GM21723 (cell line): ENCODE measurements around the gene OR51D1.
A peak's percentile ranks its signal among the peaks of the same experiment; 100 is the strongest.

Source experiments
- ATAC-seq: cut with Tn5 transposase; IDR thresholded peaks from one replicate; pipeline ENCODE4 v1.9.1; 2021; ENCODE audit warnings: mild to moderate bottlenecking, moderate library complexity; ENCODE audit not compliant: unreplicated experiment

The OR51D1 gene, protein sequence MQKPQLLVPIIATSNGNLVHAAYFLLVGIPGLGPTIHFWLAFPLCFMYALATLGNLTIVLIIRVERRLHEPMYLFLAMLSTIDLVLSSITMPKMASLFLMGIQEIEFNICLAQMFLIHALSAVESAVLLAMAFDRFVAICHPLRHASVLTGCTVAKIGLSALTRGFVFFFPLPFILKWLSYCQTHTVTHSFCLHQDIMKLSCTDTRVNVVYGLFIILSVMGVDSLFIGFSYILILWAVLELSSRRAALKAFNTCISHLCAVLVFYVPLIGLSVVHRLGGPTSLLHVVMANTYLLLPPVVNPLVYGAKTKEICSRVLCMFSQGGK

DNA sequence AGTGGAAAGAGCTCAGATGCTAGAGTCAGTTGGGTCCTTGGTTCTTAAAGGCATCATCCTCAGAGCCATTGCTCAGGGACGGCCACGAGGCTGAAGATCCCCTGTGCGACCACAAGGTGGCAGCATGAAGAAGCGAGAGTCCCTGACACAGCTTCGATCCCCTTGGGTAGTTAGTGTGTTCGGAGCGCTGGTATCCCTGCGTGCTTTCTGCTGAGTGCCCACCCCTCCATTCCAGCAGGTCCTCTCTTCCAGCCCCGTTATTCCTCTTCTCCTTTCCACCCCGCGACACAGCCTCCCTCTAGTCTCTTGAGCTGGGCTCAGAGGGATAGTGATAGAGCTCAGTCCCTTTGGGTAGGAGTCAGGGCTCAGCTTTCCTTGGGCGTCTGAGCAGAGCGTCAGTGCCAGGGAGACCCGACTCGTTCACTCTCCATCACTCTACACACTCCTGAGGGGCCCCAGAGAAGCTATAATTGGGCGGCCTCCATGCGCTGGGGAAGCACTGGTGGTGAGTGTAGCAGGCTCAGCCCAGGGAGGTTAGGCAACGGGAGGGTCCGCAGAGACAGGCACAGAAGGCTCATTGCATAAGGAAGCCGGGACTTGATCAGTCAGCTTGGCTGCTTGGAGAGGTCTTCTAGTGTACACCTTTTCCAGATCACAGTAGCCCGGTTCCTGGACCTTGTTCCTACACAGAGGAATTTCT lies at the start of gene OR51D1:
TSS of gene OR51D1 (plus strand) at position 516 of the 700 bp plus-strand sequence. CDS start 2,314 bp downstream, outside the sequence.
- ATAC-seq, result peak; percentile 94

DNA sequence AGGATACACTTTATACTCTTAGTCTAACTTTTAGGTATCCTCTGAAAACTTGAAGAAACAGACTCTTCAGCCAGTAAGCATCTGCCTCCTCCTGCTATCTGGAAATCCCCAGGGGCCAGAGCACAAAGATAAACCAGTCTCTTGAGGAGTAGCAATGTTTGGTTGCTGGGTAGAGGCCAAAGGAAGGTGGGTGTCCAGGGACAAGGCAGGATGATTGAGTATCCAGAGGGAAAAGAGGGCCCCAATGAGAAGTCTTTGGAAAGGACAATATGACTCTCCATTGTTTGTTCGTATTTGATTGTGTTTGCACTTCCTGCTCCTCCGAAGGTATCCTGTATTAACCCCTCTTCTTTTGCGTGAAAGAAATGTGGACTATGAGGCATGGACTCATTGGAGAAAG lies 48.3 kb upstream of the OR51D1 start:
- ATAC-seq, result no peak

DNA sequence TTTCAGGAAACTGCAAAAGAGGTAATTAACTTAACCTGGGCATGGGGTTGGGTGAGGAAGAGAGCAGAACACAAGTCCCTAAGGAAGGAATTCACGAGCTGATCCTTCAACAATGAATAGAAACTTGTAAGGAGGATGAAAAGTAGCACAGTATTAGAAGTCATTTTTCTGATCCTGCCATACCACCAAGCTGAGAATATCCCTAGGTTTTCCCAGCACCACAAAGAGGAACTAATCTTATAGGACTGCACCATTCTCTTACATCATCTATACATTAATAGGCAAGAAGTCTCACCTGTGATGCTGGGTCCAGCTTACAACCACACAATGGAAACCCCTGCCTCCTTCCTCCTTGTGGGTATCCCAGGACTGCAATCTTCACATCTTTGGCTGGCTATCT lies 43.5 kb upstream of the OR51D1 start, which contains the start of gene OR52I1:
TSS of gene OR52I1 (plus strand) at position 301 of the 400 bp plus-strand sequence. CDS start at position 301, 0 bp downstream.
- no peak for ATAC-seq

DNA sequence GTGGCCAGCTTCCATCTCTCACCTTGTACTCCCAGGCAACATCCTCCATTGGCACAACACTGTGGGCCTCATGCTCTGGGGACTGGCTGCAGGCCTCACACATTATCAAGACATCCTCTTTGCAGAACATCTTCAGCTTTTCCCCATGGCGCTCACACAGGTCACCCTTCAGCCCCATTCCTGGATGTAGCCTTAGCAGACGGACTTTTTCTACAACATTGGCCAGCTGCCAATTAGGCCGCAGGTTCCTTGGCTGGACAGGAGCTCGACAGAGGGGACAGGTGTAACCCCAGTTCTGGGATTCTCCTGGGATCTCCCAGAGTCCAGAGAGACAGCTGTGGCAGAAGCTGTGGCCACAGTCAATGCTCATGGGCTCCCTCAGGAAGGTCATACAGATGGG lies 32.2 kb upstream of the OR51D1 start:
- ATAC-seq, result no peak

DNA sequence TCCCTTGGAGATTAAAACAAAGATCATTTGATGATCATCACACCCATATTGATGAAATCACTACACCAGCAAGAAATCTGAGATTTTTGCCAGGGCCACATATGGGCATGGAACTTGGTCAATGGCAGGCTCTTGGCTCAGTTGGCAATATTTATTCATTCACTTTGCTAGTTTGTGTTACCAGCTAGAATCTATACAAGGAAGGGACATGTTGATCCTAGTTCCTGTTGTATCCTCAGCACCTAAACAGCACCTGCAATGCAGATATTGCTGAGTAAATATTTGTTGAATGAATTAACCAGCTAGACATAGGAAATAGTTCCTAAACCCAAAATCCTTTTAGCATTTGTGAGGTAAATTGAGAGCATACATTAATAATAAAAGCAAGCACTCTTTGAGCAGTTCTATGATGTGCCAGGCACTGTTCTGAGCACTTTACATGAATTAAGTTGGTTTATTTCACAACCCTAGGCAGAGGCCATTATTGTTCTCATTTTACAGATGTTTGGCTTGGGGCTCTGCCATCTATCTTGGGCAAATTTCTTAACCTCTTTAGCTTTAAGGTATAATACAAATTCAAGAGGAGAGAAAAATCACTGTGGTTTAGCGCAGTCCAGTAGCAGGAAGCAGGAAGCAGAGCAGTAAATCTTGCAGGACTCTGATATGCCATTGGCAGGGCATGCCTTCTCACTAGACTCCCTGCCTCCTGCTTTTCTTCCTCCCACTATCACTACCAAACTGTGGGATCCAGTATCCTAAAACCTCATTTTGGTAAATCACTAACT lies 30.9 kb upstream of the OR51D1 start:
- ATAC-seq, result no peak

DNA sequence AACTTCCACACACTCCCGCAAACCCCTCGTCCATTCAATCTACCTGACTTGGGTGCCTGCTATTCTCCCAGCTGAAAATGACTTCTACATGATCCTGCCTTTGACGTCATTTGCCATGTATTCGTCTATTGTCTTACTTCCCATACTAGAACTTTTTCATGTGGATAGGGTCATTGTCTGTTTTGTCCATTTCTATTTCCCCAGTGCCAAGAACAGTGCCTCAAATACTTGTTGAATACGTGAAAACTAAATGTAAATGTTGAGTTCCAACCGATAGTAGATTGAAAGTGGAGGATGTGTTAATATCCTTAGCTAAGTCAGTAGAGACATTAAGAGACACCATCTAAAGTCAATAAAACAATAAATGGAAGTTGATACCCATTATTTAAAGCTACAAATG lies 30.2 kb upstream of the OR51D1 start:
- ATAC-seq, result no peak

DNA sequence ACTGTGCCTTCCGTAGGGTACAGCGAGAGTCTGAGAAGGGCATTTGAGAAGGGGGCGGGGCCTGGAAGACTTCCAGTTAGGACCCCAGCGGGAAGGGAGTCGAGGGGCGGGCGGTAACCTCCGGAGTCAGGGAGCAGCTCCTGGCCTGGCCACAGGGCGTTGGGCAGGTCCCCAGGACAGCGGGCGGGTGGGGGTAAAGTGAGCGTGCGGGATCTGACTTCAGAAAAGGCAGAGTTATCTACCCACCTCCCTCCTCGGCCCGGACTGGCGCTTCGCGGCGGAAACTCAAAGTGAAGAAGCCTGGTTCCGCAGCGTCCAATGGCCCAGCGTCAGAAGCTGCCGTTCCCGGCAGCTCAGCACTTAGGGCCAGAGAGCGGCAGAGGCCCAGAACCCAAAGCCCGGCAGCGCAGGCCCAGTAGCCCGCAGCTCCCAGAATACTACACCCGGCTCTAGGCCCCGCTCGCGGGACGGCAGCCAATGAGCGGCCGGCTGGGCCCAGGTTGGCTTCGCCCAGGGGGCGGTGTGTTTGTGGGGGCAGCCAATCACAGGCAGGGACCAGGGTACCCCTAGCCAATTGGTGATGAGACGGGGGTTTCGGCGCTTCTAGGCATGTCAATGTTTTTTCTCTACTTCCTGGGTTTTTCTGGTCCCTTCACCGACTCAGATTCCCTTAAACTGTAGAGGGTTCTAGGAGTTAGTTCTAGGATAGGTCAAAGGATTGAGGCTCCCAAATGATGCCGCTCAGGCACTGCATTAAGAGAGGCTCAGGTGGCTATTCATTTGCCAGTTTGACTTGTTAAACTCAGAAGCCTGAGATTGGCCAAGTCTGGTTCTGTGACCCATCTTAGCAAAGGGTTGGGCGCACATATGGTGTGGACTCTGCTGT lies 29.3 kb upstream of the OR51D1 start, which contains the start of gene TRIM68:
TSS of gene TRIM68 (minus strand) at position 451 of the 886 bp plus-strand sequence. CDS start 2,727 bp downstream, outside the sequence.
- peak; percentile 99 for ATAC-seq

DNA sequence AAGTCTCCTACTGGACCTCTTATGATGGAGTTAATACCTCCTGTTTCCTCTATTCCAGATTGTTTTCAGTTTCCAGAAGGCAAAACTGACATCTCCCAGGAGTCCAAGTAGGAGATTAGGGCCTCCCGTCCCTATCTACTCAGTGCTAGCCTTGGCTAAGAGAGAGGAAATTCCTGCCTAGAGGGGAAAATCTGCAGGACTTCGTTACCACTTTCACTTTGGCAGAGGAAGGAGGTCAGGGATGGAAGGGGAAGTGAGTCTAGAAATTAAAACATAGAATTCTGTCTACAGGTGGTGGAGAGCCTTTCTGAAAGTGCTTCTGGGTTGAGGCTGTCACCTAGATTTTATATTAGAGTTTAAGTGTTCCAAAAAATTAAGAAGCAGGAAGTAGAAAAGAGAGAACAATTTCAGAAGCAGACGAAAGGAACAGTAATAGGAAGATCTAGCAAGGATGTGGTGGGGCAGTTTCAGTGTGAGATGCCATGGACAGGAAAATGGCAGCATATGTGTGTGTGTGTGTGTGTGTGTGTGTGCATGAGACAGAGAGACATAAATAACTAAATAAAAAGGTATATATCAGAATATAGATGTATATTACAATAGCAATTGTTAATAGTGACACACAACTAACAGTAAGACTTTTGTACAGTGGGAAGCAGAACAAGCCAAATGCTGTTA lies 26.9 kb upstream of the OR51D1 start:
- ATAC-seq, result no peak

DNA sequence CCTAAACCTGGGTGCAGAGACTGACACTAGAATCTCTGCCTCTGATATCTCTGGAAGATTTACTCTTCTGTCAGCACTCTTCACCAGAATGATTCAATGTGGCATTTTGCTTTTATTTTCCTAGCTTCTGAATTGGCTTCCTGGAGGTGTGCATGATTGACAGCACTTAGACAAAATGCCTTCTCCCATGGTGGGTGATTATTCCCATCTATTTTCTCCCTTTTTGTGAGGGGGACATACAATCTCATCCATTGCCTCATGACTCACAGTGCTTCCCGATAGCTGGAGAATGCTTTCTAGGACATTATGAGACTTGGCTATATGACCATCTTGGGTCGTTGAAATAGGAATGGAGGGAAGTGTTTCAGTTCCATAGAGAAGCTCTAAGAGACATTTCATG lies 25.3 kb upstream of the OR51D1 start:
- no peak for ATAC-seq

DNA sequence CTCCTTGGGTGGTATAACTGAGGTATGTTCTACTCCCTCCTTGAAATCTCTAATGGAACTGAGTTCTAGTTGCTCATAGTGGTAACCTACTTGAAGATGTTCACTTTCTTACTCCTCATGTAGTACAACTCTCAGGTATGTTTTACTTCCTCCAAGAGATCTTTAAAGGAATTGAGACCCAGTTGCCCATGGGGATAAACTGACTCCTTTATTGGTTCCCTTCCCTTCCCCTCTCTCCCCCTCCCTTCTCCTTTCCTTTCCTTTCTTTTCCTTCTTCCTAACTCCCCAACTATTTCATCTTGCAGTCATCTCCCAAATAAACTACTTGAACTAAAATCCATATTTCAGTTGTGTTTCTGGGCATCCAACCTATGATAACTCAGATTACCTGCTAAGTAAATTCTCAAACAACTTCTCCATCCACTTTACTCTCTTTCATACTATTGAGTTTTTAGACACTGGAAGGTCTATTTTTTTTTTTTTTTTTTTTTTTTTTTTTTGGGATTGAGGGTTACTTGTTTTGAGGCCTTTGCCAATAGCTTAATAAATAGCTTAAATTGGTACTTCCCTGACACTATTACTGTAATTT lies 21.3 kb upstream of the OR51D1 start:
- no peak for ATAC-seq

DNA sequence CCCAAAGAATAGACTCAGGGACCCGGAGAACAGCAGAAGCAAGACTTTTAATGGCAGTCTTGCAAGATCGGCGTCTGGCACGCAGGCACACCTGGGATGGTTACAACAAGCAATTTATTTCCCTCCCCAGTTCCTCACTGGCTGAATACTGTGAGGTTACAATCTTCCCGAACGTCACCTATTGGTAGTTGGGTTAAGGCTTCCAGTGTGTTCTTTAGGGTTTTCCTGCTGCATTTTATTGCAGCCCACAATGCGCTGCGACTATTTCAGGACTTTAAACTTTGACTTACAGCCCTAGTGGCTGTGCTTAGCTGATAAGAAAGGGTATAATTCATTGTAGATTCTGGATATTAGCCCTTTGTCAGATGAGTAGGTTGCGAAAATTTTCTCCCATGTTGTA lies 17.8 kb upstream of the OR51D1 start:
- no peak for ATAC-seq

DNA sequence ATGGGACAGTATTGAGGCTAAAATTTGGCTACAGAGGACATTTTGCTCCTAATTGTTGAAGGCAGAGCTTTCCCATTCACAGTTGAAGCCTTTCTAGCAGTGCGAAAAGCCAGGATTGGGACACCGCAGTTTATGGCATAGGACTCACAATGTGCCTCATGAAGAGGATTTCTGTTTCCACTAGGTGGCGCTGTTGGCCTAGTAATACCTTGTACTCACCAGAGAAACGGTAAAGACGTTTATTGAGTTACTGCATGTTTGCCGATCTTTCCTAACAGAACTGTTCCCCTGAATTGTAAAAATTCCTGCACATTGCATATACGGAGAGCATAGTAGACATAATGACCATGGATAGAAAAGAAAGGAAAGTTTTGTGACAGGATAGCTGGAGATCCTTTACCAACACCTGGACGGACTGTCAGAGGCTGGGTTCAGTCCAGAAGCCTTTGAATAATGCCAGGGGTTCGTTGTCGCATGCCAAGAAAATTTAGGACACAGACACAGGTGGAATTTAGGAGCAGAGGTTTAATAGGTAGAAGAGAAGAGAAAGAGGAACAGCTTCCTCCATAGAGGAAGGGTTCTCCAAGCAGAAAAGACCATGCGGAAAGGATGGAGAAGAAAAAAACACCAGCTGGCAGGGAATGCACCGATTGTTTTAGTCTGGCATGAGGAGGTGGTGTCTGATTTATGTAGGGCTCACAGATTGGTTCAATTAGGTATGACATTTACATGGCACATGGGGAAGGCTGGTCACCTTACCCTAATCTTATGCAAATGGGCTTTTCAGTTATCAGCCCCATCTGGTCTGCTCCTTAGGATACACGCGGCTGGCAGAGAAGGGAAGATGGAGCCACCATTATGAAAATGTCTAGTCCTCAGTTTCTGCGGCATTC lies 10.8 kb upstream of the OR51D1 start:
- ATAC-seq, result no peak

DNA sequence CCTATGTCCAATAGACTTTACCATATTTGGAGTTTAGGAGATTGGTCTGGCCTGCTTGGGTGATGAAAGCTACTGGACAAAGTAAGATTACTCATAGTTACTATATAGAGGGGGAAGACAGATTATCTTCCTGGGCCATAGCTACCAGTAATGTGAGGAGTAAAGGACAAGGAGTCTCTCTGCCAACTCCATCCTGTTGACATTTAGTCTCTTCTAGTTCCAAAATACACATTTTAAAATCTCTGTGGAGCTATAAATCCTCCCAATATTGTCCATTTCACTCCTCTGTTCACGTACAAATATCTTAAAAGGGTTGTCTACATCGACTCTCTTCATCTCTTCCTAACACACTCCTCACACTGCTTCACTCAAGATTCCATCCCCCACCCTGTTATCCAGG lies 1.1 kb upstream of the OR51D1 start:
- ATAC-seq, result no peak

DNA sequence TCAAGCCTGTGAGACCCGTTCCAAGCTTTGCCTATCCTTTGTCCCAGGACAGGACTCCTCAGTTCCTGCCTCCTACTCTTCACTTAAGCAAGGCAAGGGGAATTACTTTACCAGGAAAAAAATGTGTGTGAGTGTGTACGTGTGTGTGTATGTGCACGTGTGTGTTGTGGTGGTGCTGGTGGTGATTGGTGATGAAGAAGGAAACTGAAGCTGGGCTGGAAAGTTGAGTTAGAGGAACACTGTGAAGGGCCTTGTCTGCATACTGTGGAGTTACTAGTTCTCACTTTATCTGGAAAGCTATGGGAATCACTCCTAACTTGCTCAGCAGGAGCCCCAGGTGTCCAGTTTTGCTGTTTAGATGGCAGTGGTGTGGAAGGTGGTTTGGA lies 378 bp downstream of the OR51D1 start:
- no peak for ATAC-seq

DNA sequence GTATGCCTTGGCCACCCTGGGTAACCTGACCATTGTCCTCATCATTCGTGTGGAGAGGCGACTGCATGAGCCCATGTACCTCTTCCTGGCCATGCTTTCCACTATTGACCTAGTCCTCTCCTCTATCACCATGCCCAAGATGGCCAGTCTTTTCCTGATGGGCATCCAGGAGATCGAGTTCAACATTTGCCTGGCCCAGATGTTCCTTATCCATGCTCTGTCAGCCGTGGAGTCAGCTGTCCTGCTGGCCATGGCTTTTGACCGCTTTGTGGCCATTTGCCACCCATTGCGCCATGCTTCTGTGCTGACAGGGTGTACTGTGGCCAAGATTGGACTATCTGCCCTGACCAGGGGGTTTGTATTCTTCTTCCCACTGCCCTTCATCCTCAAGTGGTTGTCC lies 2.7 kb downstream of the OR51D1 start:
- ATAC-seq, result no peak

DNA sequence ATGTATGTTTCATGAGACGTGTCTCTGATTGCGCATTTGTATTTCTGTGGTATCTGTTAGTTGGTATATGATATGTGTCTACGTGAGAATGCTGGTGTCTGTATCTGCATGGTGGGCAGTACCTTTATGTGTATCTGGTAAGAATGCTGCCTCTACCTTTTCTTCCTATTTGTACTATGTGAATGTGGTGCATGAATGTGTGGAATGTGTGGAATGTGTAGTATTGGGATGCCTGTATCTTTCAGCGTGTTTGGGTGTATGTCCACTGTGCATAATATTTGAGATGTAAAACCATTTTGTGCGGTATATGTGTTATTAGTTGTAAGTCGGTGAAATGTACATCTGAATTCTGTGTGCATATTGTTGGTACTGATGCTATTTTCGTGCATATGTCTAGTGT lies 4.2 kb downstream of the OR51D1 start:
- no peak for ATAC-seq

DNA sequence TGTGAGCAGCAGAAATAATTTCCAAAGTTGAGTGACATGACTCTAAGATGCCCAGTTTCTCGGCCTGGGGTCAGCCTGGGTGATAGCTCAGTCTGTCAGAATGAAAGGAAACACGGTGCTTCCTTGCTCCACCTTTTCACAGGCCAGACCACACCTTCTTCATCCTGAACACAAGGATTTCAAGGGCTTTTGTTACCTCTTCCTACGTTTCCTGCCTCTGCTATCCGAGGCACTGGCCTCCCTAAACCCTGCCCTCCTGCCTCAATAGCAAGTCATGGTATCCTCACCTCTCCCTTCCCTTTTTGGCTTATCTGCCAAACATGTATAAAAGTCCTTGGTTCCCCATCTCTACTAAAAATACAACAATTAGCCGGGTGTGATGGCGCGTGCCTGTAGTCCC lies 4.8 kb downstream of the OR51D1 start:
- ATAC-seq, result no peak

DNA sequence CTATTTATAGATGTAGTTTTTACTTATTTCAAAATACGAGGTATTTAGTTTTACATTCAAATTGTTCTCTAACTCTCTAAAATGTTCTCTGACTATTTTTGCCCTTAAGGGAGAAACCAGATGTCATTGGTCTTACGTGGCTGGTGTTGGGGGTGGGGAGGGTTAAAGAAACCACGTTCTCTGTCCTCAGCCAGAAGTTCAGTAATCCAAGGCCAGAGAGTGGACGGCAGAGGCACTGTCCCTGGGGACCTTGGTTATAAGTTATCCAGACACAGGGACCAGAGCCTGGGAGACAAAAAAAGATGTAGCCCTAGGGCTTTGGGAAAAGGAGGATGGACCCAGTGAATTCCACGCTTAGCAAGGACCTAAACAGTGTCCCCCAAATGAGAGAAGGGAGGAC lies 5.8 kb downstream of the OR51D1 start:
- ATAC-seq, result no peak

DNA sequence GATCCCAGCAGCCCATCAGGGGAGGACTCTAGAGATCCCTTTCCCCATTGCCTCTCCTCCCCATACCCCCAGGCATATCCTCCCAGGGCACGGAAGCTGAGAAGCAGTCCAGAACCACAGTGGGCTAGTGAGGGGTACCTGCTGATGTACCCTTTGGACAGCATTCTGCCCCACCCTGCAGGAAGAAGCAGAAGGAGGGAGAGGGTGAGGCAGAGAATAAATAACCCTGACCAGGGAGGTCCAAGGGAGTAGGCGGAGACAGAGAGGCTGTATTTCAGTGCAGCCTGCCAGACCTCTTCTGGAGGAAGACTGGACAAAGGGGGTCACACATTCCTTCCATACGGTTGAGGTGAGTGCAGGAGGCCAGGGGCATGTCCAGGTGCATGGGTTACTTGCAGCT lies 6.4 kb downstream of the OR51D1 start, which contains the start of gene OR51E1:
TSS of gene OR51E1 (plus strand) at position 301 of the 400 bp plus-strand sequence. CDS start 8,545 bp downstream, outside the sequence.
- no peak for ATAC-seq
